Measurements from ENCODE around the gene SNRPA.

GRCh38 chr19:40724855-40725254, 26.1 kb upstream of the SNRPA start:
- no peak for TF ChIP-seq POLR2A (IDR thresholded peaks at IDR 0.05)
- TF ChIP-seq, protein P1, sequence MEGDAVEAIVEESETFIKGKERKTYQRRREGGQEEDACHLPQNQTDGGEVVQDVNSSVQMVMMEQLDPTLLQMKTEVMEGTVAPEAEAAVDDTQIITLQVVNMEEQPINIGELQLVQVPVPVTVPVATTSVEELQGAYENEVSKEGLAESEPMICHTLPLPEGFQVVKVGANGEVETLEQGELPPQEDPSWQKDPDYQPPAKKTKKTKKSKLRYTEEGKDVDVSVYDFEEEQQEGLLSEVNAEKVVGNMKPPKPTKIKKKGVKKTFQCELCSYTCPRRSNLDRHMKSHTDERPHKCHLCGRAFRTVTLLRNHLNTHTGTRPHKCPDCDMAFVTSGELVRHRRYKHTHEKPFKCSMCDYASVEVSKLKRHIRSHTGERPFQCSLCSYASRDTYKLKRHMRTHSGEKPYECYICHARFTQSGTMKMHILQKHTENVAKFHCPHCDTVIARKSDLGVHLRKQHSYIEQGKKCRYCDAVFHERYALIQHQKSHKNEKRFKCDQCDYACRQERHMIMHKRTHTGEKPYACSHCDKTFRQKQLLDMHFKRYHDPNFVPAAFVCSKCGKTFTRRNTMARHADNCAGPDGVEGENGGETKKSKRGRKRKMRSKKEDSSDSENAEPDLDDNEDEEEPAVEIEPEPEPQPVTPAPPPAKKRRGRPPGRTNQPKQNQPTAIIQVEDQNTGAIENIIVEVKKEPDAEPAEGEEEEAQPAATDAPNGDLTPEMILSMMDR (IDR thresholded peaks at IDR 0.05), result no peak
- no peak for TF ChIP-seq EP300 (IDR thresholded peaks at IDR 0.05)
